GM10847 (cell line): ENCODE data around the gene CCR7.

Experiments used
- POLR2A ChIP-seq: IDR thresholded peaks from 2 replicates; pipeline ENCODE4 v1.6.1; 2011; ENCODE audit not compliant: insufficient read length; ENCODE audit errors: extremely low read depth

Gene CCR7

GRCh38 chr17:40599468-40599763, 34.1 kb upstream of the CCR7 start:
- no peak for TF ChIP-seq POLR2A

GRCh38 chr17:40598619-40599467, 33.6 kb upstream of the CCR7 start:
- TF ChIP-seq POLR2A, result no peak

GRCh38 chr17:40598301-40598618, 33.0 kb upstream of the CCR7 start:
- TF ChIP-seq POLR2A, result no peak

GRCh38 chr17:40597556-40598300, 32.5 kb upstream of the CCR7 start:
- no peak for TF ChIP-seq POLR2A

- no peak for TF ChIP-seq POLR2A
Measured at GRCh38 chr17:40597156-40597555, 31.9 kb upstream of the CCR7 start.

- TF ChIP-seq POLR2A, result no peak
Measured at GRCh38 chr17:40596261-40596919, 31.1 kb upstream of the CCR7 start.

GRCh38 chr17:40590742-40591141, 25.5 kb upstream of the CCR7 start:
- TF ChIP-seq POLR2A, result no peak

- no peak for TF ChIP-seq POLR2A
Measured at GRCh38 chr17:40588552-40588951, 23.3 kb upstream of the CCR7 start.

- no peak for TF ChIP-seq POLR2A
Measured at GRCh38 chr17:40582328-40582901, 17.1 kb upstream of the CCR7 start.

- no peak for TF ChIP-seq POLR2A
Measured at GRCh38 chr17:40580140-40580539, 14.9 kb upstream of the CCR7 start.

- TF ChIP-seq POLR2A, result no peak
Measured at GRCh38 chr17:40579471-40579870, 14.2 kb upstream of the CCR7 start.

GRCh38 chr17:40577611-40578065, 12.4 kb upstream of the CCR7 start:
- TF ChIP-seq POLR2A, result no peak

- TF ChIP-seq POLR2A, result no peak
Measured at GRCh38 chr17:40576113-40576740, 11.0 kb upstream of the CCR7 start.

- TF ChIP-seq POLR2A, result no peak
Measured at GRCh38 chr17:40574292-40574691, 9.0 kb upstream of the CCR7 start.
